CD4-positive, alpha-beta T cell (primary cell): ENCODE results near the gene MICAL3. TPM values are rescaled to one million over a fixed set of nuclear protein-coding genes. Genes with fewer than 3 reads are reported as not detected.

Experiments
- ATAC-seq: fragments of 200-7000 bp; cut with Tn5 transposase; one replicate; pipeline ENCODE4 v1.10.0; 2022; ENCODE audit warnings: mild to moderate bottlenecking; ENCODE audit not compliant: poor library complexity
- CTCF ChIA-PET: fragments of 350-600 bp; sonication (Branson Sonifier 250); formaldehyde crosslinking; loops from one replicate; lab custom pipeline; 2021; ENCODE audit warnings: antibody characterized with exemption, inconsistent platforms; lab: Charles Lee
- POLR2A ChIA-PET: fragments of 350-600 bp; sonication (Branson Sonifier 250); formaldehyde crosslinking; loops from one replicate; lab custom pipeline; 2021; ENCODE audit warnings: antibody characterized with exemption, inconsistent platforms; lab: Charles Lee
- DNase-seq, 14 experiments: peaks; one replicate each; pipeline ENCODE4 v3.0.0-alpha.2; 2013 to 2020; ENCODE audit warnings: mixed read lengths in 2 of 14
- H3K27ac ChIP-seq, 2 donors: one replicate each; pipeline versions ENCODE4 v1.5.1 to v1.7.0; 2013; ENCODE audit warnings: low read length in 2 of 2, low read depth in 1 of 2, mild to moderate bottlenecking in 1 of 2
- H3K27me3 ChIP-seq, 2 experiments: 1 replicate in 1 of 2; 2 replicates in 1 of 2; pipeline versions ENCODE4 v1.6.1 to v1.7.0; 2013; ENCODE audit warnings: low read length in 2 of 2, control low read depth in 1 of 2, mild to moderate bottlenecking in 1 of 2, moderate library complexity in 1 of 2; ENCODE audit not compliant: insufficient read depth in 2 of 2, control insufficient read depth in 1 of 2
- H3K36me3 ChIP-seq: one replicate; pipeline ENCODE4 v1.6.1; 2013; ENCODE audit warnings: low read length, control low read depth; ENCODE audit not compliant: insufficient read depth
- H3K4me1 ChIP-seq: one replicate; pipeline ENCODE4 v1.6.1; 2013; ENCODE audit warnings: low read length, control low read depth; ENCODE audit not compliant: insufficient read depth
- H3K4me3 ChIP-seq: one replicate; pipeline ENCODE4 v1.5.1; 2013; ENCODE audit warnings: mild to moderate bottlenecking, low read length, moderate library complexity
- H3K9me3 ChIP-seq, 2 experiments: 1 replicate in 1 of 2; 2 replicates in 1 of 2; pipeline versions ENCODE4 v1.6.1 to v1.7.0; 2013; ENCODE audit warnings: low read length in 2 of 2, mild to moderate bottlenecking in 2 of 2, control low read depth in 1 of 2, moderate library complexity in 1 of 2; ENCODE audit not compliant: control insufficient read depth in 1 of 2, insufficient read depth in 1 of 2
- H3K27ac Mint-ChIP-seq: one replicate; pipeline ENCODE4 v1.8.0; 2020; ENCODE audit warnings: mixed read lengths
- H3K27me3 Mint-ChIP-seq: one replicate; pipeline ENCODE4 v1.8.0; 2021; ENCODE audit warnings: mixed read lengths
- H3K36me3 Mint-ChIP-seq: one replicate; pipeline ENCODE4 v1.8.0; 2021; ENCODE audit warnings: low read depth, mixed read lengths
- H3K4me1 Mint-ChIP-seq: one replicate; pipeline ENCODE4 v1.8.0; 2021; ENCODE audit warnings: low read depth, mixed read lengths
- H3K4me3 Mint-ChIP-seq: one replicate; pipeline ENCODE4 v1.8.0; 2020; ENCODE audit warnings: mild to moderate bottlenecking, mixed read lengths
- H3K9me3 Mint-ChIP-seq: one replicate; pipeline ENCODE4 v1.8.0; 2020; ENCODE audit warnings: mixed read lengths
- intact Hi-C, 2 experiments: fragments of 100-400 bp; cut with DNase I in 1 of 2; cut with micrococcal nuclease in 1 of 2; formaldehyde crosslinking; loops; one replicate each; pipeline versions ENCODE4 v1.15.1 to v1.9.0; 2023 to 2025; cut with DNase I, micrococcal nuclease
- total RNA-seq, 174 experiments: library from RNA in 2 of 174; stranded (reverse) in 2 of 174; gene quantifications; one replicate each; pipeline ENCODE4 v1.2.3 and lab custom pipeline; 2021 to 2026
- TF ChIP-seq, protein P1 (sequence below): fragments of 200-600 bp; IDR thresholded peaks from one replicate; pipeline ENCODE4 v1.8.0; 2022; ENCODE audit warnings: antibody characterized with exemption, mild to moderate bottlenecking

MICAL3 gene
- total RNA-seq, 2 experiments from 2014 or later = 9.4 to 9.9 TPM

GRCh38 chr22:17792854-17793434 is 231.4 kb downstream of the MICAL3 start:
- intact Hi-C loops = no loop called here
- Histone ChIP-seq H3K4me1 (no peaks in the 10 kb centered on the region), H3K27ac (no peak overlapping the region), H3K9me3 (no peaks in the 10 kb centered on the region), H3K27me3 (no peaks in the 10 kb centered on the region), H3K4me3 (no peak overlapping the region), H3K36me3 (peaks cover 4% of the 10 kb centered on the region)
- ATAC-seq = no peak
- H3K36me3 Mint-ChIP-seq = no peaks in the 10 kb centered on the region
- H3K27me3 Mint-ChIP-seq = no peaks in the 10 kb centered on the region
- no peaks in the 10 kb centered on the region for H3K4me1 Mint-ChIP-seq
- no peak overlapping the region for H3K4me3 Mint-ChIP-seq
- CTCF ChIA-PET = interaction anchor here (0.6 kb wide), 1 partner anchor 16 kb away, joined by 4 read pairs; no protein-coding TSS in a partner anchor
- no peak overlapping the region for H3K27ac Mint-ChIP-seq
- TF ChIP-seq, protein P1, sequence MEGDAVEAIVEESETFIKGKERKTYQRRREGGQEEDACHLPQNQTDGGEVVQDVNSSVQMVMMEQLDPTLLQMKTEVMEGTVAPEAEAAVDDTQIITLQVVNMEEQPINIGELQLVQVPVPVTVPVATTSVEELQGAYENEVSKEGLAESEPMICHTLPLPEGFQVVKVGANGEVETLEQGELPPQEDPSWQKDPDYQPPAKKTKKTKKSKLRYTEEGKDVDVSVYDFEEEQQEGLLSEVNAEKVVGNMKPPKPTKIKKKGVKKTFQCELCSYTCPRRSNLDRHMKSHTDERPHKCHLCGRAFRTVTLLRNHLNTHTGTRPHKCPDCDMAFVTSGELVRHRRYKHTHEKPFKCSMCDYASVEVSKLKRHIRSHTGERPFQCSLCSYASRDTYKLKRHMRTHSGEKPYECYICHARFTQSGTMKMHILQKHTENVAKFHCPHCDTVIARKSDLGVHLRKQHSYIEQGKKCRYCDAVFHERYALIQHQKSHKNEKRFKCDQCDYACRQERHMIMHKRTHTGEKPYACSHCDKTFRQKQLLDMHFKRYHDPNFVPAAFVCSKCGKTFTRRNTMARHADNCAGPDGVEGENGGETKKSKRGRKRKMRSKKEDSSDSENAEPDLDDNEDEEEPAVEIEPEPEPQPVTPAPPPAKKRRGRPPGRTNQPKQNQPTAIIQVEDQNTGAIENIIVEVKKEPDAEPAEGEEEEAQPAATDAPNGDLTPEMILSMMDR = no peak
- POLR2A ChIA-PET = no interaction called here
- DNase-seq = no peak
- no peaks in the 10 kb centered on the region for H3K9me3 Mint-ChIP-seq

GRCh38 chr22:17792299-17792698 is 232.1 kb downstream of the MICAL3 start:
- TF ChIP-seq, protein P1 = no peak
- no peaks in the 10 kb centered on the region for H3K9me3 Mint-ChIP-seq
- Histone ChIP-seq H3K27ac (no peak overlapping the region), H3K36me3 (peaks cover 4% of the 10 kb centered on the region), H3K9me3 (no peaks in the 10 kb centered on the region), H3K4me1 (no peaks in the 10 kb centered on the region), H3K4me3 (no peak overlapping the region), H3K27me3 (no peaks in the 10 kb centered on the region)
- ATAC-seq (no peak), DNase-seq (no peak)
- H3K4me1 Mint-ChIP-seq = no peaks in the 10 kb centered on the region
- H3K36me3 Mint-ChIP-seq = no peaks in the 10 kb centered on the region
- POLR2A ChIA-PET = no interaction called here
- no peak overlapping the region for H3K27ac Mint-ChIP-seq
- CTCF ChIA-PET = interaction anchor here (0.6 kb wide), 1 partner anchor 15 kb away, joined by 4 read pairs; no protein-coding TSS in a partner anchor
- intact Hi-C loops = no loop called here
- no peaks in the 10 kb centered on the region for H3K27me3 Mint-ChIP-seq
- no peak overlapping the region for H3K4me3 Mint-ChIP-seq

DNA sequence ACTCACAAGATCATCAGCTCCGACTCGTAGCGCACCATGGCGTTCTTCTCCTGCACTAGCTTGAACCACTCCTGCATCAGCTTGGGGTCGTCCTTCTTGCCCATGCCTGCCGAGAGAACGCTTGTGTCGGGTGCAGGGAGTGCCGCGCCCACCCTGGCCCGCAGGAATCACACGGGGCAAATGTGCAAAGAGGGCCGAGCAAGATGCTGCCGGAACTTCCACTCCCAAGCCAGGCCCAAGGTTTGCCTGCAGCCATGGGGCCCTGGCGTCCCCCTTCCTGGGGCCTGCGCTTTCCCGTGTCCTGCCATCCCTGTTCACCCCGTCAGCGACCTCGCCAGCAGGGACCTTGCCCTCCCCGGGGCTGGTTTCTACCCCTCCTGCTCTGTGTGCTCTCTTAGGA is 233.2 kb downstream of the MICAL3 start:
- ChIA-PET POLR2A (no interaction called here), CTCF (no interaction called here)
- Histone ChIP-seq H3K4me1 (peaks cover 10% of the 10 kb centered on the region), H3K27ac (no peak overlapping the region), H3K36me3 (peaks cover 4% of the 10 kb centered on the region), H3K27me3 (no peaks in the 10 kb centered on the region), H3K4me3 (no peak overlapping the region), H3K9me3 (no peaks in the 10 kb centered on the region)
- TF ChIP-seq, protein P1 = no peak
- ATAC-seq (no peak), DNase-seq (no peak)
- no peak overlapping the region for H3K4me3 Mint-ChIP-seq
- H3K36me3 Mint-ChIP-seq = no peaks in the 10 kb centered on the region
- H3K9me3 Mint-ChIP-seq = no peaks in the 10 kb centered on the region
- H3K27me3 Mint-ChIP-seq = no peaks in the 10 kb centered on the region
- H3K27ac Mint-ChIP-seq = no peak overlapping the region
- intact Hi-C loops = no loop called here
- H3K4me1 Mint-ChIP-seq = no peaks in the 10 kb centered on the region
